Measurements from ENCODE around the gene EMP1.
A peak's percentile ranks its signal among the peaks of the same experiment; 100 is the strongest.

EMP1 gene

DNA sequence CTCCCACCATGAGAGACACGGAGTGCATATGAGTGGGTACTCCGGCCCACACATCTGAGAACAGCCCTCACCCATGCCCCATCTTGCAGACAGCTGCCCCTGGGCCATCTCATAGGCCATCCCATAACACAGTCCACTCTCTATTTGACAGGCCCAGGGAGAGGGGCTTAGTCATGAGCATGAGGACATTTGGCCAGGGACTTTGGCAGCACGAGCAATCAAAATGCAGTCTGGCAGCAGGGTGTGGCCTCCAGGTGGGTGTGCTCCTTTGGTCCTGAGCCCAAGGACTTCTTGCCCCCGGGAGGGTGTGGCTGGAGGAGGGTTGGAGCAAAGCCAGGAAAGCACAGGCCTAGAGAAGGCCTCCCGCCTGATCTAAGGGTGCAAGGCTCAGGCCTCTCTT is 25.6 kb downstream of the EMP1 start:
- DNase-seq (ENCODE audit: low read depth, low spot score): no peak

DNA sequence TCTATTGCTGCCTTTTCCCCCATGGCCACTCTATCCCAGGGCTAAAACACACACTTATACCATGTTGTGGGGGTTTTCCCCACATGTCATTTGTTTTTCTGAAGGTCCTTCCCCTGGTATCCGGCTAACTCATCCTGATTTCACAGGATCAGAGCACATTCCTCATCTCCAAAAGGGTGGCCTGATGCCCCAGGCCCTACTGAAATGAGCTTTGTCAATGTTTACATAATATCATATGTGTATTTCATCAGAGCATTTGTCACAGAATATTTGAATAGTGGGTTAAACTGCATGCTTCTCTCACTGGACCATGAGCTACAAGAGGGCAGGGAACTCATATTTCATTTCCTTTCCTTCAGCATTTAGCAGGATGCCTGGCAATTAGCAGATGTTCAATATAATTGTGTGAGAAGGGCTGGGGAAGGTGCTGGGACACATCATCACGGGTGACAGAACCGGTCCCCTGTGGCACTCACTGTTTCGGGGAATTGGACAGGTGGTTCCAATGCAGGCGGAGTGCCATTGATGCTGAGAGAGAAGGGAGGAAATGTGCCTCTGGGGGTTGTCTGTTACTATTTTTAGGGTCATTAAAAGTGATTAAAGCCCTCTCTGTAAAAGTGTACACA is 26.8 kb downstream of the EMP1 start:
- no peak for DNase-seq (ENCODE audit: low read depth, low spot score)

DNA sequence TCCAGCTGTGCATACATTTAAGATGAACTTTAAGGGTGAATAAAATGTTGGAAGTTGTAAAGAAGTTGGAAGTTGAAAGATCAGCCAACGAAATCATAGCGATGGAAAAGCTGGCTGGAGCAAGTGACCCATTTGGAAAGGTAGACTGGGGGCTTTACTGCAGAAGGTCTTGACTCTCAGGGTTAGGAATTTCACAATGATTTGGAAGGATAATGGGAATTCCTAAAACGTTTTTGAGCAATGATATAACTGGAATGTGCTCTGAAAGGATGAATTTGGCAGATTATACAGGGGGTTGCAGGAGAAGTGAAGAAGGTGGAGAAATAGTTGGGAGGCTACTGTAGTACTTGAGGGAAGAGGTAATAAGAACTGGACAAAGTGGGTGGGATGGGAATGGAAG is 27.4 kb downstream of the EMP1 start:
- no peak for DNase-seq (ENCODE audit: low read depth, low spot score)

GRCh38 chr12:13227191-13227590 is 30.7 kb downstream of the EMP1 start:
- DNase-seq (ENCODE audit: low read depth, low spot score): no peak

GRCh38 chr12:13228579-13228978 is 32.1 kb downstream of the EMP1 start:
- no peak for DNase-seq (ENCODE audit: low read depth, low spot score)

GRCh38 chr12:13229504-13229903 is 33.0 kb downstream of the EMP1 start:
- no peak for DNase-seq (ENCODE audit: low read depth, low spot score)

GRCh38 chr12:13230500-13230899 is 34.0 kb downstream of the EMP1 start:
- no peak for DNase-seq (ENCODE audit: low read depth, low spot score)

DNA sequence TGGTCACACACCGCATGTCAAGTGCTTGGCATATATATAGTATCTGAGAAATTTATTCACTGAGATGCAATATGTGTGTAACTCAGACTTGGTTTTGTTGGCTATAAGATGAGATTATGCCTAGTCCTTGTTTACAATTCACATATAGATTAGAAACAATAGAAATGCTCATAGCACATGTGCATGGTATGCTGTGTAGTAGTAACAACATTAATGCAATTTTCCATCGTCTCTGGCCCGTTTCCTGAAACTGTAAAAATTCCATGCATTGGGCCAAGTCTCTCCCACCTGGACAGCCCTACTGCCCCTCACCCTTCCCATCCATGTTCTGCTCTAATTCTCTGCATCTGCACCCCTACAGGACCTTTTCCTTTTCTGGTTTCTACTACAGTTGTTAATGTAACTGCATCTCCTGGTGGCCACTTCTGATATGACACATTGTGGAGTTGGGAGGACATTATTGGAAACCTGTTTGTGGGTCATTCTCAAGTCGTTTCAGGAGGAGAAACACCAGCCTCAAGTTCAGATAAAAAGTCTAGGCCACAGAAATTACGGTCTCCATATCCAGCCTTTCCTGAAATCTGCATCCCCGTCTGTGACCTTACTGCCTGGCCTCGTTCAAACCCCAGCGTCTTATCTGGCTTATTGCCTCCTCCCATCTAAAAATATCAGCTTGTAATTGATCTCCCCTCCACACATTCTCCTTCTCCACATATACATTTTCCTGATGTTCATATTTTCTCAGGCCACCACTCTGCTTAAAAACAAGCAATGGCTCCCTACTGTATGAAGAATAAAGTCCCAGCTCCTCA is 37.5 kb downstream of the EMP1 start:
- DNase-seq (ENCODE audit: low read depth, low spot score): no peak

DNA sequence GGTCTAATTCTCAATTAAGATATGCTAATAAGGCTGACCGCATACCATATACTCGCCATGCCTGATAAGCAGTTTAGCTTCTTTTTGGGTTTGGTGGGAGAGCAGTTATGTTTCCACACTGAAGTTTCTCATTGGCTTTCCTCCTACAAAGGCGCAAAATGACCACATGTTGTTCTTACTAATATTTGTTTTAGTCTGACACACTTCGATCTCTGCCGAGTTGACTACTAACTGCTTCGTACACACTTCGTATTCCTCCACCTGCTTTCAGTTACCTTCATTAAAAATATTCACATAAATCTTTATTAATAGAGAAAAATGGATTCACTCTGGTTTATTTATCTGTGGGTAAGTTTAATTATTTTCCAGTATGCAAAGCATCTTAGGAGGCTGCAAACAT is 41.7 kb downstream of the EMP1 start:
- DNase-seq (ENCODE audit: low read depth, low spot score): no peak

DNA sequence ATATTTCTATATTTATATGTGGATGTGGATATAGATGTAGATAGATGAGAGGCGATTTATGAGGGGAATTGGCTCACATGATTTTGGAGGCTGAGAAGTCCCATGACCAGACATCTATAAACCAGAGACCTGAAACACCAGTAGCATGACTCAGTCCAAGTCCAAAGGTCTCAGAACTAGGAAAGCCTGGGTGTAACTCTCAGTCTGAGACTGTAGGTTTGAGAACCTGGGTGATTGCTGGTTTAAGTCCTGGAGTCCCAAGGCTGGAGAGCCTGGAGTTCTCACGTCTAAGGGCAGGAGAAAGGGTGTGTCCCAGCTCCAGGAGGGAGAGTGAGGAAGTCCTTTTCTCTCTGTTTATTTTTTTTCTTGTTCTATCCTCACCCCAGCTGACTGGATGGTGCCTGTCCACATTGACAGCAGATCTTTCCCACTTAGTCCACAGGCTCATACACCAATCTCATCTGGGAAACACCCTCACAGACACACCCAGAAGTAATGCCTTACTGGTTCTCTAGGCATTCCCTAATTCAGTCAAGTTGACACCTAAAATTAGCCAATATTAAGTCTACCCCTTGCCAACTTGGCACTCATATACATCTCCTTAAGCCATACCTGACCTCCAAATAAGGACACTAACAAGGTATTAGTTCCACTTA is 45.4 kb downstream of the EMP1 start:
- no peak for DNase-seq (ENCODE audit: low read depth, low spot score)

GRCh38 chr12:13242936-13243335 is 46.4 kb downstream of the EMP1 start:
- no peak for DNase-seq (ENCODE audit: low read depth, low spot score)

- DNase-seq (ENCODE audit: low read depth, low spot score): no peak
Observed at GRCh38 chr12:13243516-13244070, 47.1 kb downstream of the EMP1 start.

- no peak for DNase-seq (ENCODE audit: low read depth, low spot score)
Observed at GRCh38 chr12:13247596-13247995, 51.1 kb downstream of the EMP1 start.

GRCh38 chr12:13248964-13249363 is 52.4 kb downstream of the EMP1 start:
- no peak for DNase-seq (ENCODE audit: low read depth, low spot score)

GRCh38 chr12:13250416-13250815 is 53.9 kb downstream of the EMP1 start:
- DNase-seq (ENCODE audit: low read depth, low spot score): no peak

- DNase-seq (ENCODE audit: low read depth, low spot score): no peak
Observed at GRCh38 chr12:13251521-13251920, 55.0 kb downstream of the EMP1 start.

DNA sequence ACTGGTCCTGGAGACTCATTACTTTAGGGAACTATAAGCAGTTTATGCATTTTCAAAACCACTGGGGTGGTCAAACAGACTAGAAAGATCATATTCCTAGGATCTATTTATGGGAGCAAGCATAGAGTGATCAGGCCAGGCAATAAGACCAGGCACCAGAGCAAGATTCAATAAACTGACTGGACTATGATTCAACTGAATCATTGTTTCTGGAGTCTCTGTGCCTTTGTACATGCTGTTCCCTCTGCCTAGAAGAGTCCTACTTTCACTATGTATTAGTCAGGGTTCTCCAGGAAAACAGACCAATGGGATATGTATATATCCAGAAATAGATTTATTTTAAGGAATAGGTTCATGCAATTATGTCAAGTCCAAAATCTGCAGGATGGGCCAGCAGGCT is 55.5 kb downstream of the EMP1 start:
- DNase-seq (ENCODE audit: low read depth, low spot score): no peak

GRCh38 chr12:13252616-13253015 is 56.1 kb downstream of the EMP1 start:
- DNase-seq (ENCODE audit: low read depth, low spot score): no peak

- no peak for DNase-seq (ENCODE audit: low read depth, low spot score)
Observed at GRCh38 chr12:13253966-13254760, 57.6 kb downstream of the EMP1 start.

GRCh38 chr12:13255792-13256691 is 59.5 kb downstream of the EMP1 start:
- peak; percentile 85 for DNase-seq (ENCODE audit: low read depth, low spot score)

DNA sequence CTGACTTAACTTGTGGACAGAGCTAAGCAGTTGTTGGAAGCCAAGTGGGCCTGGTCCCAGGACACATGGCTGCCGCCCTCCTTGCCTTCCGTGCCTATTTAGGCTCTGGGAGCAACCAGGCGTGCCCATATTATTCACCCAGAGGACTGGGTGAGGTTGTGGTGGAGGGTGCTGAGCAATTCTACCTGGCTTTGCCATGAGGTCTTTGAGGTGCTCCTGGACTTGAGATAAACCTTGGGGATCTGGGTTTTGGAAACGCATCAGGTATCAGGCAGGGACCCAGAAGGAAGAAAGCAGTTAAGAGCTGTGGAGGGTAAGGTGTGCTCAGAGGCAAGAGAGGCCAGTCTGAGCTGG is 60.1 kb downstream of the EMP1 start:
- no peak for DNase-seq (ENCODE audit: low read depth, low spot score)
